ENCODE results near the gene RSAD1. TPM values are rescaled to one million over a fixed set of nuclear protein-coding genes. Genes with fewer than 3 reads are reported as not detected.
A peak's percentile ranks its signal among the peaks of the same experiment; 100 is the strongest.

RSAD1 gene
- total RNA-seq, 6 donors from 2014 or later = 26.8 to 47.3 (median 34.9) TPM

- no peak for ATAC-seq (ENCODE audit: low FRiP score in 2 of 2)
- H3K27me3 ChIP-seq = no peaks in the 10 kb centered on the region
- TF ChIP-seq EP300 (IDR thresholded peaks at IDR 0.05) (no peak), POLR2AphosphoS5 (IDR thresholded peaks at IDR 0.05) (no peak), POLR2A (IDR thresholded peaks at IDR 0.05) (no peak)
- TF ChIP-seq, protein P1, sequence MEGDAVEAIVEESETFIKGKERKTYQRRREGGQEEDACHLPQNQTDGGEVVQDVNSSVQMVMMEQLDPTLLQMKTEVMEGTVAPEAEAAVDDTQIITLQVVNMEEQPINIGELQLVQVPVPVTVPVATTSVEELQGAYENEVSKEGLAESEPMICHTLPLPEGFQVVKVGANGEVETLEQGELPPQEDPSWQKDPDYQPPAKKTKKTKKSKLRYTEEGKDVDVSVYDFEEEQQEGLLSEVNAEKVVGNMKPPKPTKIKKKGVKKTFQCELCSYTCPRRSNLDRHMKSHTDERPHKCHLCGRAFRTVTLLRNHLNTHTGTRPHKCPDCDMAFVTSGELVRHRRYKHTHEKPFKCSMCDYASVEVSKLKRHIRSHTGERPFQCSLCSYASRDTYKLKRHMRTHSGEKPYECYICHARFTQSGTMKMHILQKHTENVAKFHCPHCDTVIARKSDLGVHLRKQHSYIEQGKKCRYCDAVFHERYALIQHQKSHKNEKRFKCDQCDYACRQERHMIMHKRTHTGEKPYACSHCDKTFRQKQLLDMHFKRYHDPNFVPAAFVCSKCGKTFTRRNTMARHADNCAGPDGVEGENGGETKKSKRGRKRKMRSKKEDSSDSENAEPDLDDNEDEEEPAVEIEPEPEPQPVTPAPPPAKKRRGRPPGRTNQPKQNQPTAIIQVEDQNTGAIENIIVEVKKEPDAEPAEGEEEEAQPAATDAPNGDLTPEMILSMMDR (IDR thresholded peaks at IDR 0.05) = no peak
- no peak overlapping the region for H3K27ac ChIP-seq
- H3K4me1 ChIP-seq = peaks cover 0 to 2% (median under 1%) of the 10 kb centered on the region in 4 donors
- H3K9me3 ChIP-seq = no peaks in the 10 kb centered on the region
- no peak overlapping the region for H3K4me3 ChIP-seq
- WGBS, 2 donors = 75 to 98% methylated on average over 3 of the region's 3 CpGs
- H3K36me3 ChIP-seq = peaks cover 0 to 13% (median 9%) of the 10 kb centered on the region in 4 donors
- no peak for DNase-seq
Observed at GRCh38 chr17:50458270-50458669, 20.4 kb upstream of the RSAD1 start.

DNA sequence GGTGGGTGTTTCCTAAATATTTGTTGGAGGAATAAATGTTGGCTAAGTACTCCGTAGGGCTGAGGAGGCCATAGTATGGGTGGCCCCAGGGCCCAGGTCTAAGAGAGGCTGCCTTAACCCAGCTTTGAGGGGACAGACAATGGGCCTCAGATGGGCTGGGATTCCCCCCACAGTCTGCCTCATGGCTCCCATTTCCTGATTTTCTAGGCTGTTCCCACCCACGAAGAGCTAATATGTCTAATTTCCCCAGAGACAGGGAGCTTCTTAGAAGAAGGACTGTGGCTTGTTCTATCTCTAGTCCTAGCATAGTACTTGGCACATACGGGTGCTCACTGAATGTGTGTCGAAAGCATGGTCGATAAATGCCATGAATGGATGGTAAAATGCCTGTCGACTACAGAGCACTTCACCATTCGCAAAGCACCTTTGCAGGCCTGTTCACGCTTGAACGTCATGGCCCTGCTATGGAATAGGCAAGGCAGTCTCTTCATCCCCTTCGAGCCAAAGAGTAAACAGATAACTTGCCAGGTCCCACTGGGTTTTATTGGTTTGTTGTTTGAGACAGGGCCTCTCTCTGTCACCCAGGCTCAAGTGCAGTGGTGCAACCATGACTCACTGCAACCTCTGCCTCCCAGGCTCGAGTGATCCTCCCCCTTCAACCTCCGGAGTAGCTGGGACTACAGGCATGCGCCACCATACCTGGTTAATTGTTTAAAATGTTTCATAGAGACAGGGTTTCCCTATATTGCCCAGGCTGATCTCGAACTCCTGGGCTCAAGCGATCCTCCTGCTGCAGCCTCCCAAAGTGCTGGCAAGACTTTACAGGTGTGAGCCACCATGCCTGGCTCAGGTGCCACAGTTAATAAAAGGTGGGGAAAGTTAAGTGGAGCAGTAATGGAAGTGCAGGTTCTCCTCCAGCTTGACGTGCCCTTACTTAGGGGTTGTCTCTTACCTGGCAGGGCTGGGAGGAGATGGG is 19.7 kb upstream of the RSAD1 start:
- Histone ChIP-seq H3K36me3 (peaks cover 0 to 15% (median 11%) of the 10 kb centered on the region in 4 donors), H3K4me3 (no peak overlapping the region), H3K27ac (no peak overlapping the region), H3K4me1 (no peaks in the 10 kb centered on the region), H3K27me3 (no peaks in the 10 kb centered on the region), H3K9me3 (no peaks in the 10 kb centered on the region)
- peak in 1 of 2 donors; percentile 23 for ATAC-seq (ENCODE audit: low FRiP score in 2 of 2)
- WGBS, 2 donors = 81 to 86% methylated on average over 16 of the region's 16 CpGs
- DNase-seq = peak in 1 of 2 donors; percentile 61
- TF ChIP-seq POLR2A (IDR thresholded peaks at IDR 0.05) (no peak), EP300 (IDR thresholded peaks at IDR 0.05) (no peak), POLR2AphosphoS5 (IDR thresholded peaks at IDR 0.05) (no peak)
- TF ChIP-seq, protein P1 (IDR thresholded peaks at IDR 0.05) = no peak

GRCh38 chr17:50459756-50460155 is 18.9 kb upstream of the RSAD1 start:
- no peaks in the 10 kb centered on the region for H3K9me3 ChIP-seq
- WGBS, 2 donors = 93% methylated on average over 4 of the region's 4 CpGs
- H3K4me1 ChIP-seq = no peaks in the 10 kb centered on the region

DNA sequence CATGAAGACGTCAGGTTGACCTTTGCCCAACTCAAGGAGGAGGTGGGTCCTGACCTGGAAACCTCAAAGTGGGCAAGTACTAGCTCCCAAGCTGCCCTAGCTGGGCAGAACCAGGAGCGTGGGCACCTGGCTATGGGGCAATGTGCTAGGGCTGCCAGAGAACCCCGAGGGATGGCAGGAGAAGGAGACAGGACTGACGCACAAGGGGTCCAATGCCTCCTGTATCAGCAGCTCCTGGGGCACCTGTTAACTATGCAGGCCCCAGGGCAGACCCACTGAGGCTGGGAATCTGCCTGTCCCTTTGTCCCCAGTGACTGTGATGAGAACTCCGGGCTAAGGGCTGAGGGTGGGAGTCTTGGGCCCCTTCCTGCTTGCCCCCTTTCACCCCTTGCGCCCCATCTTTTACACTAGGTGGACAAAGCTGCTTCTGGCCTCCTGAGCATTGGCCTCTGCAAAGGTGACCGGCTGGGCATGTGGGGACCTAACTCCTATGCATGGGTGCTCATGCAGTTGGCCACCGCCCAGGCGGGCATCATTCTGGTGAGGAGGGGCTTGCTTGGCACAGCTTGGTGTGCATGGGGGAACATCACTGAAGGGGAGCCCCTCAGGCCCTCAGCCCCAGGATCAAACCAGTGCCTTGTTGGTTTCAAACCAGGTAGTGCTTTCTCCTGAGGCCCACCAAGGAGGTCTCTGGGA is 17.7 kb upstream of the RSAD1 start:
- H3K9me3 ChIP-seq = no peaks in the 10 kb centered on the region
- no peak for TF ChIP-seq EP300 (IDR thresholded peaks at IDR 0.05)
- TF ChIP-seq POLR2AphosphoS5 (IDR thresholded peaks at IDR 0.05) = no peak
- TF ChIP-seq, protein P1 (IDR thresholded peaks at IDR 0.05) = no peak
- no peak for TF ChIP-seq POLR2A (IDR thresholded peaks at IDR 0.05)
- 91 to 100% methylated on average over 1 to 9 of the region's 9 CpGs for WGBS, 2 donors
- no peaks in the 10 kb centered on the region for H3K27me3 ChIP-seq
- no peak overlapping the region for H3K4me3 ChIP-seq
- H3K27ac ChIP-seq = no peak overlapping the region
- H3K4me1 ChIP-seq = no peaks in the 10 kb centered on the region
- DNase-seq = no peak
- no peak for ATAC-seq (ENCODE audit: low FRiP score in 2 of 2)
- peaks cover 0 to 15% (median 11%) of the 10 kb centered on the region in 4 donors for H3K36me3 ChIP-seq

More at GRCh38 chr17:50459756-50460155, 18.9 kb upstream of the RSAD1 start:
- H3K27me3 ChIP-seq = no peaks in the 10 kb centered on the region
- DNase-seq (no peak), ATAC-seq (ENCODE audit: low FRiP score in 2 of 2) (no peak)
- no peak for TF ChIP-seq EP300 (IDR thresholded peaks at IDR 0.05)
- TF ChIP-seq, protein P1 (IDR thresholded peaks at IDR 0.05) = no peak
- no peak for TF ChIP-seq POLR2AphosphoS5 (IDR thresholded peaks at IDR 0.05)
- TF ChIP-seq POLR2A (IDR thresholded peaks at IDR 0.05) = no peak
- peaks cover 0 to 15% (median 11%) of the 10 kb centered on the region in 4 donors for H3K36me3 ChIP-seq
- H3K4me3 ChIP-seq = no peak overlapping the region
- H3K27ac ChIP-seq = no peak overlapping the region
